SK-N-SH (cell line): ENCODE measurements around the gene COL2A1. TPM values are rescaled to one million over a fixed set of nuclear protein-coding genes. Genes with fewer than 3 reads are reported as not detected.

ENCODE experiments used
- CTCF ChIA-PET: fragments of 300-600, 350-600 bp; formaldehyde crosslinking; extraction: SDS; loops from one replicate; lab custom pipeline; 2021; lab: Yijun Ruan, JAX
- POLR2A ChIA-PET: fragments of 350-600 bp; sonication (Branson Sonifier 250); formaldehyde crosslinking; extraction: SDS; loops from one replicate; lab custom pipeline; 2020; ENCODE audit warnings: antibody characterized with exemption, inconsistent platforms; lab: Yijun Ruan, JAX
- DNase-seq: peaks from one replicate; pipeline ENCODE4 v3.0.0; 2012
- H2AFZ ChIP-seq: fragments of 200-600 bp; sonication (generic); 2 replicates; pipeline ENCODE4 v1.8.1; 2016; ENCODE audit warnings: antibody characterized with exemption, mild to moderate bottlenecking, low read depth
- H3F3A ChIP-seq: fragments of 200-600 bp; sonication (generic); replicated peaks from 2 replicates; pipeline ENCODE3; 2016; ENCODE audit warnings: antibody characterized with exemption, mild to moderate bottlenecking; ENCODE audit not compliant: insufficient read depth
- H3K27ac ChIP-seq, 2 experiments: fragments of 200-500 bp in 1 of 2; fragments of 200-600 bp in 1 of 2; sonication (Bioruptor generic) in 1 of 2; sonication (generic), shearing (Covaris generic) in 1 of 2; 2 replicates each; pipeline versions ENCODE4 v1.5.1 to v1.6.1; 2014 to 2016; ENCODE audit warnings: low read depth in 2 of 2, inconsistent platforms in 1 of 2, low read length in 1 of 2, mild to moderate bottlenecking in 1 of 2, mixed read lengths in 1 of 2
- H3K27me3 ChIP-seq: fragments of 200-600 bp; sonication (generic), shearing (Covaris generic); 2 replicates; pipeline ENCODE4 v1.6.1; 2016; ENCODE audit warnings: mixed run types; ENCODE audit not compliant: insufficient read depth
- H3K36me3 ChIP-seq, 2 experiments: fragments of 200-500 bp in 1 of 2; fragments of 200-600 bp in 1 of 2; sonication (Bioruptor generic) in 1 of 2; sonication (generic) in 1 of 2; replicated peaks in 1 of 2; 2 replicates each; pipeline versions ENCODE3 to v1.5.1; 2014 to 2016; ENCODE audit warnings: low read length in 1 of 2, mild to moderate bottlenecking in 1 of 2; ENCODE audit not compliant: insufficient read depth in 2 of 2, control insufficient read depth in 1 of 2
- H3K4me1 ChIP-seq, 2 experiments: fragments of 200-500 bp in 1 of 2; fragments of 200-600 bp in 1 of 2; sonication (Bioruptor generic) in 1 of 2; sonication (generic), shearing (Covaris generic) in 1 of 2; 2 replicates each; pipeline versions ENCODE4 v1.5.1 to v1.6.1; 2014 to 2016; ENCODE audit warnings: low read depth in 1 of 2, low read length in 1 of 2, mixed run types in 1 of 2; ENCODE audit not compliant: insufficient read depth in 2 of 2, control insufficient read depth in 1 of 2
- H3K4me2 ChIP-seq: fragments of 200-600 bp; sonication (generic), shearing (Covaris generic); 2 replicates; pipeline ENCODE4 v1.6.1; 2017; ENCODE audit warnings: mixed run types
- H3K4me3 ChIP-seq, 2 experiments: fragments of 200-500 bp in 1 of 2; fragments of 200-600 bp in 1 of 2; sonication (Bioruptor generic) in 1 of 2; sonication (generic), shearing (Covaris generic) in 1 of 2; 2 replicates each; pipeline versions ENCODE4 v1.5.1 to v1.8.1; 2014 to 2016; ENCODE audit warnings: low read depth in 2 of 2, inconsistent platforms in 1 of 2, low read length in 1 of 2, mild to moderate bottlenecking in 1 of 2, mixed read lengths in 1 of 2, moderate library complexity in 1 of 2
- H3K79me2 ChIP-seq: fragments of 200-600 bp; sonication (generic); 2 replicates; pipeline ENCODE4 v1.8.1; 2017; ENCODE audit warnings: mild to moderate bottlenecking; ENCODE audit not compliant: insufficient read depth
- H3K9ac ChIP-seq: fragments of 200-600 bp; sonication (generic); 2 replicates; pipeline ENCODE4 v1.6.1; 2017; ENCODE audit warnings: mixed run types
- H3K9me2 ChIP-seq: fragments of 200-600 bp; sonication (generic); 2 replicates; pipeline ENCODE4 v1.6.1; 2017; ENCODE audit warnings: mixed run types
- H3K9me3 ChIP-seq: fragments of 200-600 bp; sonication (generic); 2 replicates; pipeline ENCODE4 v1.6.1; 2017; ENCODE audit warnings: mixed run types, mild to moderate bottlenecking, moderate library complexity
- H4K20me1 ChIP-seq: fragments of 200-600 bp; sonication (generic); 2 replicates; pipeline ENCODE4 v1.6.1; 2017; ENCODE audit warnings: mild to moderate bottlenecking, mixed run types; ENCODE audit not compliant: insufficient read depth
- FOXJ3 ChIP-seq: sonication (generic); formaldehyde crosslinking; IDR thresholded peaks from 2 replicates; pipeline ENCODE4 v1.5.1; 2020; ENCODE audit warnings: mild to moderate bottlenecking, missing genetic modification reagents
- FOXM1 ChIP-seq: IDR thresholded peaks from 2 replicates; pipeline ENCODE4 v1.4.0; 2012; ENCODE audit warnings: low read depth, mild to moderate bottlenecking
- GABPA ChIP-seq: IDR thresholded peaks from 2 replicates; pipeline ENCODE4 v1.4.0; 2012; ENCODE audit warnings: low read depth, mild to moderate bottlenecking
- JUND ChIP-seq: IDR thresholded peaks from 2 replicates; pipeline ENCODE4 v1.4.0; 2012
- MXI1 ChIP-seq: IDR thresholded peaks from 2 replicates; pipeline ENCODE4 v1.6.1; 2012; ENCODE audit warnings: mild to moderate bottlenecking, low read depth, low read length, improper control_type of control experiment
- NFIC ChIP-seq: IDR thresholded peaks from 2 replicates; pipeline ENCODE4 v1.4.0; 2012; ENCODE audit warnings: borderline replicate concordance
- PBX3 ChIP-seq: IDR thresholded peaks from 2 replicates; pipeline ENCODE4; 2012
- POLR2AphosphoS5 ChIP-seq: IDR thresholded peaks from 2 replicates; pipeline ENCODE4 v1.6.1; 2012; ENCODE audit warnings: low read depth, low read length
- RCOR1 ChIP-seq: fragments of 150-350 bp; IDR thresholded peaks from 2 replicates; pipeline ENCODE4 v1.6.1; 2017; ENCODE audit warnings: antibody characterized with exemption, low read length
- TAF1 ChIP-seq: IDR thresholded peaks from 2 replicates; pipeline ENCODE4 v1.6.1; 2012; ENCODE audit warnings: low read depth, mild to moderate bottlenecking, low read length, moderate library complexity, borderline replicate concordance
- TEAD4 ChIP-seq: IDR thresholded peaks from 2 replicates; pipeline ENCODE4 v1.4.0; 2012; ENCODE audit warnings: mild to moderate bottlenecking, borderline replicate concordance; ENCODE audit not compliant: insufficient read depth
- USF1 ChIP-seq: IDR thresholded peaks from 2 replicates; pipeline ENCODE4 v1.4.0; 2012; ENCODE audit warnings: low read depth, borderline replicate concordance
- YY1 ChIP-seq: IDR thresholded peaks from 2 replicates; pipeline ENCODE4 v1.4.0; 2012; ENCODE audit warnings: low read depth, mild to moderate bottlenecking
- WGBS: methylation state at CpG from one replicate; pipeline ENCODE4 v1.1.6; 2017; ENCODE audit warnings: low lambda C conversion rate; 5-methylcytosine and 5-hydroxymethylcytosine counted together
- polyA plus RNA-seq, 3 experiments: library from polyadenylated mRNA; depleted of rRNA; stranded (reverse); fragments of >200 nt; gene quantifications; 2 replicates each; pipeline ENCODE4 v1.2.3, GENCODE V29; 2012
- TF ChIP-seq, protein P1 (sequence below): IDR thresholded peaks from 2 replicates; pipeline ENCODE4 v1.6.1; 2012; ENCODE audit warnings: mild to moderate bottlenecking, low read depth, low read length, moderate library complexity
- TF ChIP-seq, protein P2 (sequence below): IDR thresholded peaks from 2 replicates; pipeline ENCODE4 v1.4.0; 2012; ENCODE audit warnings: low read depth

The COL2A1 gene
- polyA plus RNA-seq, 1 of the 3 experiments (the other 2 are of a cell fraction) = 0.02 TPM

DNA sequence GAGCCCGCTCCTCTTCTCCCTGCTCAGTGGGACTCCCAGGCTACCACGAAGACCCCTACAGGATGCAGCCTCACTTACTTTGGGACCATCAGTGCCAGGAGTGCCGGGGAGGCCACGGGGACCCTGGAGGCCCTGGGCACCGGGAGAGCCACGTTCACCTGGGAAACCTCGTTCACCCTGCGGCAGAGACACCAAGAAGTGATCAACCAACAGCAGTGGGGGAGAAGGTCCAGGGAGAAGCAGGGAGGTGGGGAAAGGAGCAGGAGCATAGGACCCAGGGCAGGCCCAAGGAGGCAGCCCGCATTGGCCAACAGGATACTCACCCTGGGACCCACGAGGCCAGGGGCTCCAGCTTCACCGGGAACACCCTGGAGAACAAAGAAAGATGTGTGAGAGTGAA lies 21.5 kb downstream of the COL2A1 start:
- no peak overlapping the region for H3K4me3 ChIP-seq
- TF ChIP-seq POLR2AphosphoS5 (no peak), MXI1 (no peak), YY1 (no peak), TAF1 (no peak), JUND (no peak)
- TF ChIP-seq, protein P1, sequence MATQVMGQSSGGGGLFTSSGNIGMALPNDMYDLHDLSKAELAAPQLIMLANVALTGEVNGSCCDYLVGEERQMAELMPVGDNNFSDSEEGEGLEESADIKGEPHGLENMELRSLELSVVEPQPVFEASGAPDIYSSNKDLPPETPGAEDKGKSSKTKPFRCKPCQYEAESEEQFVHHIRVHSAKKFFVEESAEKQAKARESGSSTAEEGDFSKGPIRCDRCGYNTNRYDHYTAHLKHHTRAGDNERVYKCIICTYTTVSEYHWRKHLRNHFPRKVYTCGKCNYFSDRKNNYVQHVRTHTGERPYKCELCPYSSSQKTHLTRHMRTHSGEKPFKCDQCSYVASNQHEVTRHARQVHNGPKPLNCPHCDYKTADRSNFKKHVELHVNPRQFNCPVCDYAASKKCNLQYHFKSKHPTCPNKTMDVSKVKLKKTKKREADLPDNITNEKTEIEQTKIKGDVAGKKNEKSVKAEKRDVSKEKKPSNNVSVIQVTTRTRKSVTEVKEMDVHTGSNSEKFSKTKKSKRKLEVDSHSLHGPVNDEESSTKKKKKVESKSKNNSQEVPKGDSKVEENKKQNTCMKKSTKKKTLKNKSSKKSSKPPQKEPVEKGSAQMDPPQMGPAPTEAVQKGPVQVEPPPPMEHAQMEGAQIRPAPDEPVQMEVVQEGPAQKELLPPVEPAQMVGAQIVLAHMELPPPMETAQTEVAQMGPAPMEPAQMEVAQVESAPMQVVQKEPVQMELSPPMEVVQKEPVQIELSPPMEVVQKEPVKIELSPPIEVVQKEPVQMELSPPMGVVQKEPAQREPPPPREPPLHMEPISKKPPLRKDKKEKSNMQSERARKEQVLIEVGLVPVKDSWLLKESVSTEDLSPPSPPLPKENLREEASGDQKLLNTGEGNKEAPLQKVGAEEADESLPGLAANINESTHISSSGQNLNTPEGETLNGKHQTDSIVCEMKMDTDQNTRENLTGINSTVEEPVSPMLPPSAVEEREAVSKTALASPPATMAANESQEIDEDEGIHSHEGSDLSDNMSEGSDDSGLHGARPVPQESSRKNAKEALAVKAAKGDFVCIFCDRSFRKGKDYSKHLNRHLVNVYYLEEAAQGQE = no peak
- TF ChIP-seq, protein P2, sequence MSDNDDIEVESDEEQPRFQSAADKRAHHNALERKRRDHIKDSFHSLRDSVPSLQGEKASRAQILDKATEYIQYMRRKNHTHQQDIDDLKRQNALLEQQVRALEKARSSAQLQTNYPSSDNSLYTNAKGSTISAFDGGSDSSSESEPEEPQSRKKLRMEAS = no peak
- H4K20me1 ChIP-seq = no peaks in the 10 kb centered on the region
- CTCF ChIA-PET = interaction anchor here (1.8 kb wide), 1 partner anchor 19 kb away, joined by 6 read pairs; the partner anchor contains the start of gene TMEM106C
- POLR2A ChIA-PET = no interaction called here
- no peaks in the 10 kb centered on the region for H3K79me2 ChIP-seq
- DNase-seq = no peak
- H3K27ac ChIP-seq = no peak overlapping the region
- no peak overlapping the region for H2AFZ ChIP-seq
- H3K9me2 ChIP-seq = no peaks in the 10 kb centered on the region
- no peak overlapping the region for H3K9ac ChIP-seq
- H3F3A ChIP-seq = no peaks in the 10 kb centered on the region
- H3K9me3 ChIP-seq = no peaks in the 10 kb centered on the region
- no peaks in the 10 kb centered on the region; the same call in 1 of the 2 replicates for H3K27me3 ChIP-seq
- no peaks in the 10 kb centered on the region for H3K36me3 ChIP-seq
- H3K4me1 ChIP-seq = peaks cover 0 to 12% of the 10 kb centered on the region in 2 experiments; a peak in 1 of 4 replicates
- 50% methylated on average over 9 of the region's 11 CpGs for WGBS
- no peak overlapping the region for H3K4me2 ChIP-seq

GRCh38 chr12:47982311-47982710 lies 22.0 kb downstream of the COL2A1 start:
- no peak overlapping the region for H3K27ac ChIP-seq

More at GRCh38 chr12:47982311-47982710, 22.0 kb downstream of the COL2A1 start:
- no peaks in the 10 kb centered on the region for H3K9me3 ChIP-seq
- no peaks in the 10 kb centered on the region for H4K20me1 ChIP-seq
- POLR2A ChIA-PET = no interaction called here
- no peaks in the 10 kb centered on the region for H3K79me2 ChIP-seq
- WGBS = 17% methylated on average over 2 of the region's 5 CpGs
- CTCF ChIA-PET = interaction anchor here (1.2 to 1.8 kb wide), 2 partner anchors 19 to 207 kb away, joined by 3 to 6 read pairs; partner anchors contain the start of gene TMEM106C
- TF ChIP-seq NFIC = no peak
- TF ChIP-seq, protein P2 = no peak
- no peak for TF ChIP-seq GABPA
- TF ChIP-seq RCOR1 = no peak
- no peak for TF ChIP-seq FOXM1
- no peak for TF ChIP-seq USF1
- no peak for TF ChIP-seq TEAD4
- no peak for TF ChIP-seq PBX3
- no peak for TF ChIP-seq FOXJ3 (CRISPR knock-in tag)
- no peak for TF ChIP-seq MXI1
- H3K9ac ChIP-seq = no peak overlapping the region
- no peak for DNase-seq
- no peaks in the 10 kb centered on the region; the same call in 1 of the 2 replicates for H3K27me3 ChIP-seq
- no peaks in the 10 kb centered on the region for H3F3A ChIP-seq
- no peak overlapping the region for H2AFZ ChIP-seq
- no peak overlapping the region for H3K4me3 ChIP-seq
- no peaks in the 10 kb centered on the region for H3K9me2 ChIP-seq
- H3K36me3 ChIP-seq = no peaks in the 10 kb centered on the region
- H3K4me1 ChIP-seq = peaks cover 0 to 10% of the 10 kb centered on the region in 2 experiments; a peak in 1 of 4 replicates
- H3K4me2 ChIP-seq = no peak overlapping the region
